Ovary (tissue), 3 donors: Measurements from ENCODE around the gene FBRS.
"Not testable (repeated sequence)": the region's sequence is repeated elsewhere in the genome, so short reads cannot be mapped to it uniquely, and the experiment has no call there.

Source experiments
- CTCF ChIP-seq, 3 donors: fragments of 450-650 bp in 2 of 3; fragments of 200-600 bp in 1 of 3; IDR thresholded peaks; one replicate each; pipeline versions ENCODE4 v1.5.1 to v1.8.0; 2016 to 2022; ENCODE audit warnings: antibody characterized with exemption in 3 of 3, mild to moderate bottlenecking in 1 of 3
- POLR2A ChIP-seq: fragments of 450-650 bp; IDR thresholded peaks from one replicate; pipeline ENCODE4 v1.6.1; 2017; ENCODE audit warnings: antibody characterized with exemption, mild to moderate bottlenecking, moderate library complexity
- donor health status: DM: no; HTN: no; CAD: no.

GRCh38 chr16:30637139-30637538, 21.1 kb upstream of the FBRS start:
- not testable (repeated sequence) for TF ChIP-seq CTCF (IDR thresholded peaks at IDR 0.05); POLR2A
